WTC11 (cell line): ENCODE measurements around the gene STARD9. TPM values are rescaled to one million over a fixed set of nuclear protein-coding genes. Genes with fewer than 3 reads are reported as not detected.

ENCODE experiments used
- ATAC-seq: fragments of 200-7000 bp; cut with Tn5 transposase; 2 replicates; pipeline ENCODE4 v1.10.0; 2021; ENCODE audit warnings: mild to moderate bottlenecking, moderate library complexity
- CTCF ChIA-PET: fragments of 300-600 bp; sonication (Branson Sonifier 250); formaldehyde crosslinking; loops from one replicate; lab custom pipeline; 2021; ENCODE audit warnings: antibody characterized with exemption; lab: Charles Lee
- POLR2A ChIA-PET: fragments of 350-600 bp; sonication (Branson Sonifier 250); formaldehyde crosslinking; loops from one replicate; lab custom pipeline; 2021; ENCODE audit warnings: antibody characterized with exemption; lab: Charles Lee
- DNase-seq: peaks from one replicate; pipeline ENCODE4 v3.0.0; 2021; ENCODE audit warnings: low spot score
- H3K27ac Mint-ChIP-seq: 2 replicates; pipeline ENCODE4 v1.8.0; 2021; ENCODE audit warnings: mixed read lengths
- H3K27me3 Mint-ChIP-seq: 2 replicates; pipeline ENCODE4 v1.8.0; 2021; ENCODE audit warnings: low read depth, mild to moderate bottlenecking, moderate library complexity, mixed read lengths
- H3K36me3 Mint-ChIP-seq: 2 replicates; pipeline ENCODE4 v1.8.0; 2021; ENCODE audit warnings: mixed read lengths
- H3K4me1 Mint-ChIP-seq: 2 replicates; pipeline ENCODE4 v1.8.0; 2022; ENCODE audit warnings: mixed read lengths
- H3K4me3 Mint-ChIP-seq: 2 replicates; pipeline ENCODE4 v1.8.0; 2021; ENCODE audit warnings: mild to moderate bottlenecking, moderate library complexity, mixed read lengths
- H3K9me3 Mint-ChIP-seq: 2 replicates; pipeline ENCODE4 v1.8.0; 2021; ENCODE audit warnings: mixed read lengths
- CREB1 ChIP-seq: sonication (generic); formaldehyde crosslinking; IDR thresholded peaks from 2 replicates; pipeline ENCODE4 v1.8.0; 2023; ENCODE audit warnings: mild to moderate bottlenecking, missing genetic modification reagents
- E2F4 ChIP-seq: sonication (generic); formaldehyde crosslinking; IDR thresholded peaks from 2 replicates; pipeline ENCODE4 v1.8.1; 2022; ENCODE audit warnings: low read depth, mild to moderate bottlenecking, moderate library complexity, missing genetic modification reagents, borderline replicate concordance
- ETV6 ChIP-seq: sonication (generic); formaldehyde crosslinking; IDR thresholded peaks from 2 replicates; pipeline ENCODE4 v1.8.1; 2022; ENCODE audit warnings: mild to moderate bottlenecking, missing genetic modification reagents
- FOXK1 ChIP-seq: sonication (generic); formaldehyde crosslinking; IDR thresholded peaks from 2 replicates; pipeline ENCODE4 v1.8.0; 2022; ENCODE audit warnings: mild to moderate bottlenecking, moderate library complexity, missing genetic modification reagents
- GABPB1 ChIP-seq: sonication (generic); formaldehyde crosslinking; IDR thresholded peaks from 2 replicates; pipeline ENCODE4 v1.8.1; 2023; ENCODE audit warnings: mild to moderate bottlenecking, missing genetic modification reagents
- HMGA2 ChIP-seq: fragments of 250-450 bp; sonication (Bioruptor Pico); IDR thresholded peaks from 2 replicates; pipeline ENCODE4 v1.4.0; 2021; ENCODE audit warnings: mild to moderate bottlenecking, moderate library complexity
- PRRX2 ChIP-seq: fragments of 250-450 bp; sonication (Bioruptor Pico); IDR thresholded peaks from 2 replicates; pipeline ENCODE4 v1.8.0; 2021; ENCODE audit warnings: mild to moderate bottlenecking
- STAT6 ChIP-seq: sonication (generic); formaldehyde crosslinking; conservative IDR thresholded peaks from 2 replicates; pipeline ENCODE4 v1.8.1; 2023; ENCODE audit warnings: mild to moderate bottlenecking, low read depth, missing genetic modification reagents, moderate library complexity
- TEAD1 ChIP-seq: sonication (generic); formaldehyde crosslinking; IDR thresholded peaks from 2 replicates; pipeline ENCODE4 v1.8.0; 2022; ENCODE audit warnings: mild to moderate bottlenecking, missing genetic modification reagents
- USF1 ChIP-seq: sonication (generic); formaldehyde crosslinking; IDR thresholded peaks from 2 replicates; pipeline ENCODE4 v1.8.0; 2022; ENCODE audit warnings: mild to moderate bottlenecking, missing genetic modification reagents
- USF2 ChIP-seq: sonication (generic); formaldehyde crosslinking; IDR thresholded peaks from 2 replicates; pipeline ENCODE4 v1.8.1; 2023; ENCODE audit warnings: mild to moderate bottlenecking, missing genetic modification reagents, moderate library complexity
- ZMAT4 ChIP-seq: fragments of 250-450 bp; sonication (Bioruptor Pico); IDR thresholded peaks from 2 replicates; pipeline ENCODE4 v1.9.0; 2021; ENCODE audit warnings: mild to moderate bottlenecking
- ZNF121 ChIP-seq: sonication (generic); formaldehyde crosslinking; IDR thresholded peaks from 2 replicates; pipeline ENCODE4 v1.8.0; 2023; ENCODE audit warnings: missing genetic modification reagents
- ZNF512 ChIP-seq: sonication (generic); formaldehyde crosslinking; IDR thresholded peaks from 2 replicates; pipeline ENCODE4 v1.8.1; 2022; ENCODE audit warnings: missing genetic modification reagents, borderline replicate concordance
- ZNF671 ChIP-seq: fragments of 250-450 bp; sonication (Bioruptor Pico); IDR thresholded peaks from 2 replicates; pipeline ENCODE4 v1.8.0; 2021; ENCODE audit warnings: mild to moderate bottlenecking
- total RNA-seq: library from RNA; stranded (reverse); gene quantifications from 3 replicates; pipeline ENCODE4 v1.2.3, GENCODE V29; 2021
- TF ChIP-seq, protein P1 (sequence below): fragments of 200-600 bp; IDR thresholded peaks from 2 replicates; pipeline ENCODE4 v1.8.0; 2022; ENCODE audit warnings: antibody characterized with exemption
- TF ChIP-seq, protein P2 (sequence below): sonication (generic); formaldehyde crosslinking; IDR thresholded peaks from 2 replicates; pipeline ENCODE4 v1.8.1; 2022; ENCODE audit warnings: mild to moderate bottlenecking, missing genetic modification reagents, moderate library complexity, borderline replicate concordance
- TF ChIP-seq, protein P3 (sequence below): sonication (generic); formaldehyde crosslinking; IDR thresholded peaks from 2 replicates; pipeline ENCODE4 v1.8.0; 2023; ENCODE audit warnings: mild to moderate bottlenecking, missing genetic modification reagents

Gene STARD9
- total RNA-seq, 1 experiment from 2014 or later, result 5.7 TPM

DNA sequence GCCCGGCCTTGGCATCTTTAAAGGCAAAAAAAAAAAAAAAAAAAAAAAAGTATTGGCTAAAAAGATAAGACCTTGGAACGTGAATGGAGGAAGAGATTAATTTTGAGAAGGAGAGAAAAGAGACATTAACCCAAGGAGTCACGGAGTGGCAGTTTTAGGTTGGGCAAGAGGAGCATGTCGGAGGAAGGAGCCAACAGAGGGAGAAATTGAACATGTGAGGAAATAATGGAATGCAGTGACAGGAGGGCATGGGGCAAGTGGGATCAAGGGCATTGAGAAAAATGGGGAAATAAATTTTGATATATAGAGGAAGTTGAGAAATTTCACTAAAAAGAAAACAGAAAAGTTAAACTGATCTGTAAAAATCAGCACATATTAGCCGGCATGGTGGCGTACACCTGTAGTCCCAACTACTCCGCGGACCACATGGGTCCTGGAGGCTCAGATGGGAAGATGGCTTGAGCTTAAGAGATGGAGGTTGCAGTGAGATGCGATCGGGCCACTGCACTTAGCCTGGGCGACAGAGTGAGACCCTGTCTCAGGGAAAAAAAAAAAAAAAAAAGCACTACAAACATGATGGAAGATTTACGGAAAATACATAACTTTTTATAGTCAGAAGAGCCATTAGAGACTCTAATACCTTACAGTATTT lies 25.5 kb upstream of the STARD9 start:
- no peak for TF ChIP-seq FOXK1
- no peak for TF ChIP-seq USF1 (CRISPR knock-in tag)
- no peak for TF ChIP-seq ZMAT4 (CRISPR knock-in tag)
- no peak for TF ChIP-seq ETV6 (CRISPR knock-in tag)
- TF ChIP-seq HMGA2 (CRISPR knock-in tag), result no peak
- TF ChIP-seq, protein P1, sequence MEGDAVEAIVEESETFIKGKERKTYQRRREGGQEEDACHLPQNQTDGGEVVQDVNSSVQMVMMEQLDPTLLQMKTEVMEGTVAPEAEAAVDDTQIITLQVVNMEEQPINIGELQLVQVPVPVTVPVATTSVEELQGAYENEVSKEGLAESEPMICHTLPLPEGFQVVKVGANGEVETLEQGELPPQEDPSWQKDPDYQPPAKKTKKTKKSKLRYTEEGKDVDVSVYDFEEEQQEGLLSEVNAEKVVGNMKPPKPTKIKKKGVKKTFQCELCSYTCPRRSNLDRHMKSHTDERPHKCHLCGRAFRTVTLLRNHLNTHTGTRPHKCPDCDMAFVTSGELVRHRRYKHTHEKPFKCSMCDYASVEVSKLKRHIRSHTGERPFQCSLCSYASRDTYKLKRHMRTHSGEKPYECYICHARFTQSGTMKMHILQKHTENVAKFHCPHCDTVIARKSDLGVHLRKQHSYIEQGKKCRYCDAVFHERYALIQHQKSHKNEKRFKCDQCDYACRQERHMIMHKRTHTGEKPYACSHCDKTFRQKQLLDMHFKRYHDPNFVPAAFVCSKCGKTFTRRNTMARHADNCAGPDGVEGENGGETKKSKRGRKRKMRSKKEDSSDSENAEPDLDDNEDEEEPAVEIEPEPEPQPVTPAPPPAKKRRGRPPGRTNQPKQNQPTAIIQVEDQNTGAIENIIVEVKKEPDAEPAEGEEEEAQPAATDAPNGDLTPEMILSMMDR, result no peak
- DNase-seq, result no peak
- no peak overlapping the region for H3K27ac Mint-ChIP-seq
- peaks cover 2% of the 10 kb centered on the region; the same call in 1 of the 2 replicates for H3K36me3 Mint-ChIP-seq
- H3K9me3 Mint-ChIP-seq, result no peaks in the 10 kb centered on the region
- CTCF ChIA-PET, result no interaction called here
- ATAC-seq, result no peak
- POLR2A ChIA-PET, result interaction anchor here (0.7 to 3.0 kb wide), 2 partner anchors 12 to 25 kb away, joined by 5 to 9 read pairs; partner anchors contain the start of gene STARD9
- peaks cover 14% of the 10 kb centered on the region for H3K4me1 Mint-ChIP-seq
- no peaks in the 10 kb centered on the region for H3K27me3 Mint-ChIP-seq
- H3K4me3 Mint-ChIP-seq, result peak overlapping the region; percentile 93

DNA sequence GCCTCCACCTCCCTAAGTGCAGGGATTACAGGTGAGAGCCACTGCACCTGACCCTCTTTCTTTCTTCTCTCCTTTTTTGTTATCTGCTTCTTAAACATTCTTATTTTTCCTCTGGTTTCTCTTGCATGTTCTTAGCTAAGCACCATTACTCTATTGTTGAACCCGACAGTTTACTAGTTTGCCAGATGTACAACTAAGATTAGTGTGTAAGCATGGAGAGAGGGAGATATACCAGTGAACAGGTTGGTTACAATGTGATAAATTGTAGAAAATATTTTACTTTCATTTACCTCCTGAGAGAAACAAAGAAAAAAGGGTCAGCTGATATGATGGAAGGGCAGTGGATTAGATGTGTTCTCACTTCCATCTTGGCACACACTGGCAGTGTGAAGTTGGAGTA lies 21.9 kb upstream of the STARD9 start:
- DNase-seq, result no peak
- POLR2A ChIA-PET, result no interaction called here
- no peak for TF ChIP-seq USF2 (CRISPR knock-in tag)
- TF ChIP-seq CREB1 (CRISPR knock-in tag), result no peak
- TF ChIP-seq, protein P2, sequence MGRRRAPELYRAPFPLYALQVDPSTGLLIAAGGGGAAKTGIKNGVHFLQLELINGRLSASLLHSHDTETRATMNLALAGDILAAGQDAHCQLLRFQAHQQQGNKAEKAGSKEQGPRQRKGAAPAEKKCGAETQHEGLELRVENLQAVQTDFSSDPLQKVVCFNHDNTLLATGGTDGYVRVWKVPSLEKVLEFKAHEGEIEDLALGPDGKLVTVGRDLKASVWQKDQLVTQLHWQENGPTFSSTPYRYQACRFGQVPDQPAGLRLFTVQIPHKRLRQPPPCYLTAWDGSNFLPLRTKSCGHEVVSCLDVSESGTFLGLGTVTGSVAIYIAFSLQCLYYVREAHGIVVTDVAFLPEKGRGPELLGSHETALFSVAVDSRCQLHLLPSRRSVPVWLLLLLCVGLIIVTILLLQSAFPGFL (CRISPR knock-in tag), result no peak
- TF ChIP-seq TEAD1 (CRISPR knock-in tag), result no peak
- no peak for TF ChIP-seq ZNF121 (CRISPR knock-in tag)
- TF ChIP-seq GABPB1 (CRISPR knock-in tag), result no peak
- no peak for TF ChIP-seq ETV6 (CRISPR knock-in tag)
- TF ChIP-seq PRRX2, result no peak
- no peak for TF ChIP-seq ZNF671 (CRISPR knock-in tag)
- no peak for TF ChIP-seq ZNF512 (CRISPR knock-in tag)
- TF ChIP-seq STAT6 (CRISPR knock-in tag), result no peak
- TF ChIP-seq E2F4, result no peak
- TF ChIP-seq, protein P3, sequence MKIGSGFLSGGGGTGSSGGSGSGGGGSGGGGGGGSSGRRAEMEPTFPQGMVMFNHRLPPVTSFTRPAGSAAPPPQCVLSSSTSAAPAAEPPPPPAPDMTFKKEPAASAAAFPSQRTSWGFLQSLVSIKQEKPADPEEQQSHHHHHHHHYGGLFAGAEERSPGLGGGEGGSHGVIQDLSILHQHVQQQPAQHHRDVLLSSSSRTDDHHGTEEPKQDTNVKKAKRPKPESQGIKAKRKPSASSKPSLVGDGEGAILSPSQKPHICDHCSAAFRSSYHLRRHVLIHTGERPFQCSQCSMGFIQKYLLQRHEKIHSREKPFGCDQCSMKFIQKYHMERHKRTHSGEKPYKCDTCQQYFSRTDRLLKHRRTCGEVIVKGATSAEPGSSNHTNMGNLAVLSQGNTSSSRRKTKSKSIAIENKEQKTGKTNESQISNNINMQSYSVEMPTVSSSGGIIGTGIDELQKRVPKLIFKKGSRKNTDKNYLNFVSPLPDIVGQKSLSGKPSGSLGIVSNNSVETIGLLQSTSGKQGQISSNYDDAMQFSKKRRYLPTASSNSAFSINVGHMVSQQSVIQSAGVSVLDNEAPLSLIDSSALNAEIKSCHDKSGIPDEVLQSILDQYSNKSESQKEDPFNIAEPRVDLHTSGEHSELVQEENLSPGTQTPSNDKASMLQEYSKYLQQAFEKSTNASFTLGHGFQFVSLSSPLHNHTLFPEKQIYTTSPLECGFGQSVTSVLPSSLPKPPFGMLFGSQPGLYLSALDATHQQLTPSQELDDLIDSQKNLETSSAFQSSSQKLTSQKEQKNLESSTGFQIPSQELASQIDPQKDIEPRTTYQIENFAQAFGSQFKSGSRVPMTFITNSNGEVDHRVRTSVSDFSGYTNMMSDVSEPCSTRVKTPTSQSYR (CRISPR knock-in tag), result no peak
- Mint-ChIP-seq H3K27ac (no peak overlapping the region), H3K4me3 (no peak overlapping the region), H3K4me1 (peaks cover 7% of the 10 kb centered on the region), H3K9me3 (no peaks in the 10 kb centered on the region), H3K27me3 (no peaks in the 10 kb centered on the region), H3K36me3 (peaks cover 9% of the 10 kb centered on the region)
- no peak for ATAC-seq
- CTCF ChIA-PET, result no interaction called here
